Liver (tissue), 9 donors: ENCODE measurements around the gene TFF3. TPM values are rescaled to one million over a fixed set of nuclear protein-coding genes. Genes with fewer than 3 reads are reported as not detected.

Experiments used
- DNase-seq: peaks from one replicate; pipeline ENCODE4 v3.0.0-alpha.2; 2017; ENCODE audit warnings: low spot score
- H3K27ac ChIP-seq, 2 donors: one replicate each; pipeline ENCODE4 v1.7.0; 2013; ENCODE audit warnings: inconsistent platforms in 2 of 2, low read length in 2 of 2, control low read depth in 1 of 2, low read depth in 1 of 2, mild to moderate bottlenecking in 1 of 2
- H3K27me3 ChIP-seq, 4 donors: one replicate each; pipeline versions ENCODE4 v1.6.1 to v1.7.0; 2013; ENCODE audit warnings: low read length in 3 of 4, inconsistent platforms in 1 of 4, mild to moderate bottlenecking in 1 of 4, moderate library complexity in 1 of 4; ENCODE audit not compliant: control insufficient read depth in 4 of 4, insufficient read depth in 4 of 4
- H3K36me3 ChIP-seq, 4 donors: one replicate each; pipeline versions ENCODE4 v1.6.1 to v1.7.0; 2013; ENCODE audit warnings: low read length in 3 of 4, mild to moderate bottlenecking in 3 of 4, low read depth in 1 of 4, moderate library complexity in 1 of 4; ENCODE audit not compliant: control insufficient read depth in 4 of 4, insufficient read depth in 3 of 4
- H3K4me1 ChIP-seq, 4 donors: one replicate each; pipeline versions ENCODE4 v1.6.1 to v1.7.0; 2013; ENCODE audit warnings: low read length in 3 of 4, mild to moderate bottlenecking in 3 of 4, moderate library complexity in 1 of 4; ENCODE audit not compliant: control insufficient read depth in 4 of 4, insufficient read depth in 4 of 4
- H3K4me3 ChIP-seq, 3 donors: one replicate each; pipeline versions ENCODE4 v1.6.1 to v1.7.0; 2013; ENCODE audit warnings: low read length in 3 of 3, control low read depth in 1 of 3, low read depth in 1 of 3, mild to moderate bottlenecking in 1 of 3
- H3K9ac ChIP-seq, 2 donors: one replicate each; pipeline ENCODE4 v1.7.0; 2013; ENCODE audit warnings: low read length in 2 of 2, mild to moderate bottlenecking in 2 of 2, moderate library complexity in 2 of 2, control low read depth in 1 of 2, low read depth in 1 of 2
- H3K9me3 ChIP-seq, 4 donors: one replicate each; pipeline versions ENCODE4 v1.6.1 to v1.7.0; 2013; ENCODE audit warnings: low read length in 3 of 4; ENCODE audit not compliant: control insufficient read depth in 4 of 4
- EGR1 ChIP-seq, 2 donors: IDR thresholded peaks; 2 replicates each; pipeline ENCODE4 v1.6.1; 2016 to 2018; ENCODE audit warnings: antibody characterized with exemption in 2 of 2, low read depth in 2 of 2
- FOXA1 ChIP-seq: IDR thresholded peaks from 2 replicates; pipeline ENCODE4 v1.6.1; 2016; ENCODE audit warnings: antibody characterized with exemption
- HNF4A ChIP-seq, 2 donors: conservative IDR thresholded peaks; 2 replicates each; pipeline ENCODE4 v1.6.1; 2016; ENCODE audit warnings: antibody characterized with exemption in 2 of 2, mild to moderate bottlenecking in 2 of 2
- HNF4G ChIP-seq: IDR thresholded peaks from 2 replicates; pipeline ENCODE4 v1.6.1; 2016; ENCODE audit warnings: antibody characterized with exemption
- NR2F2 ChIP-seq: IDR thresholded peaks from 2 replicates; pipeline ENCODE4 v1.6.1; 2016; ENCODE audit warnings: antibody characterized with exemption
- RAD21 ChIP-seq, 2 donors: IDR thresholded peaks; 2 replicates each; pipeline ENCODE4 v1.6.1; 2016; ENCODE audit warnings: antibody characterized with exemption in 2 of 2, mild to moderate bottlenecking in 2 of 2
- RXRA ChIP-seq, 2 donors: IDR thresholded peaks; 2 replicates each; pipeline ENCODE4 v1.6.1; 2017 to 2018; ENCODE audit warnings: antibody characterized with exemption in 2 of 2, mild to moderate bottlenecking in 1 of 2
- TAF1 ChIP-seq: conservative IDR thresholded peaks from 2 replicates; pipeline ENCODE4 v1.6.1; 2016; ENCODE audit warnings: antibody characterized with exemption, mild to moderate bottlenecking
- YY1 ChIP-seq: IDR thresholded peaks from 2 replicates; pipeline ENCODE4 v1.6.1; 2016; ENCODE audit warnings: antibody characterized with exemption, mild to moderate bottlenecking
- WGBS: extraction: QIAGEN DNeasy Blood & Tissue Kit; methylation state at CpG from one replicate; pipeline ENCODE4 v1.1.7; 2013; 5-methylcytosine and 5-hydroxymethylcytosine counted together
- polyA plus RNA-seq, 2 donors: library from polyadenylated mRNA; stranded (reverse) in 1 of 2; unstranded in 1 of 2; fragments of 200-250 nt in 1 of 2; fragments of >200 nt in 1 of 2; fragmentation: Nextera tagmentation in 1 of 2; extraction: Ambion mirVana in 1 of 2; gene quantifications; one replicate each; pipeline versions ENCODE4 v1.2.1 to v1.2.3, GENCODE V29; 2013 to 2015
- total RNA-seq, 2 donors: library from RNA; depleted of rRNA; stranded (reverse); fragments of >200 nt; gene quantifications; one replicate each; pipeline ENCODE4 v1.2.3, GENCODE V29; 2014
- TF ChIP-seq, protein P1 (sequence below): IDR thresholded peaks from 2 replicates; pipeline ENCODE4 v1.6.1; 2016; ENCODE audit warnings: antibody characterized with exemption
- TF ChIP-seq, protein P2 (sequence below): fragments of 150-350 bp; IDR thresholded peaks from 2 replicates; pipeline ENCODE4 v1.5.1; 2017; ENCODE audit warnings: improper control_type of control experiment, low read depth, low read length; ENCODE audit not compliant: missing input control
- TF ChIP-seq, protein P3 (sequence below): IDR thresholded peaks from 2 replicates; pipeline ENCODE4 v1.6.1; 2016; ENCODE audit warnings: antibody characterized with exemption
- TF ChIP-seq, protein P4 (sequence below): IDR thresholded peaks from 2 replicates; pipeline ENCODE4 v1.6.1; 2016; ENCODE audit warnings: antibody characterized with exemption
- donor health status: healthy.
- donor health status: healthy.
- donor health status: healthy.
- donor health status: healthy.
- donor health status: healthy.

The TFF3 gene
- total and polyA plus RNA-seq, 4 donors, result 0.09 to 4.1 (median 1.5) TPM

DNA sequence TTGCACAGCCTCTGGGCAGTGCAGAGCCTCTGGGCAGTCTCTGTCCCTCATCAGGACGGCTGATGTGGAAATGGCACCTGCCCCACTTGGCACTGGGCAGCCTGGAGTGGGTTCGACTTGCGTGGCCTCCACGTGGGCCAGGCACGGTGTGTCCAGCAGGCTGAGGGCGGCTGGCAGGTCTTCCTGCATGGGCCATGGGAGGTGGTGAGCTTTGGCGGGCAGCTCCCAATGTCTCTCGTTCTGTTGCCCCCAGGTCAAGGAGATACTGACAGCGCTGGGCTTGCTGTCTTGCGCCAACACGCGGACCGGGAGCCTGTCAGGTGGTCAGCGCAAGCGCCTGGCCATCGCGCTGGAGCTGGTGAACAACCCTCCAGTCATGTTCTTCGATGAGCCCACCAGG is 33.2 kb downstream of the TFF3 start:
- 95% methylated on average over 18 of the region's 18 CpGs for WGBS
- Histone ChIP-seq H3K9me3 (no peaks in the 10 kb centered on the region), H3K27me3 (no peaks in the 10 kb centered on the region), H3K9ac (no peak overlapping the region), H3K27ac (no peak overlapping the region), H3K36me3 (no peaks in the 10 kb centered on the region), H3K4me1 (peaks cover 1 to 11% (median 6%) of the 10 kb centered on the region in 4 donors), H3K4me3 (no peak overlapping the region)
- TF ChIP-seq RAD21 (IDR thresholded peaks at IDR 0.05) (no peak), YY1 (no peak), RXRA (IDR thresholded peaks at IDR 0.05) (no peak), HNF4G (no peak), HNF4A (conservative IDR thresholded peaks at IDR 0.05) (no peak), FOXA1 (no peak), EGR1 (IDR thresholded peaks at IDR 0.05; ENCODE audit: low read depth in 2 of 2) (no peak), NR2F2 (no peak)
- TF ChIP-seq, protein P1, sequence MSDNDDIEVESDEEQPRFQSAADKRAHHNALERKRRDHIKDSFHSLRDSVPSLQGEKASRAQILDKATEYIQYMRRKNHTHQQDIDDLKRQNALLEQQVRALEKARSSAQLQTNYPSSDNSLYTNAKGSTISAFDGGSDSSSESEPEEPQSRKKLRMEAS, result no peak
- TF ChIP-seq, protein P2, sequence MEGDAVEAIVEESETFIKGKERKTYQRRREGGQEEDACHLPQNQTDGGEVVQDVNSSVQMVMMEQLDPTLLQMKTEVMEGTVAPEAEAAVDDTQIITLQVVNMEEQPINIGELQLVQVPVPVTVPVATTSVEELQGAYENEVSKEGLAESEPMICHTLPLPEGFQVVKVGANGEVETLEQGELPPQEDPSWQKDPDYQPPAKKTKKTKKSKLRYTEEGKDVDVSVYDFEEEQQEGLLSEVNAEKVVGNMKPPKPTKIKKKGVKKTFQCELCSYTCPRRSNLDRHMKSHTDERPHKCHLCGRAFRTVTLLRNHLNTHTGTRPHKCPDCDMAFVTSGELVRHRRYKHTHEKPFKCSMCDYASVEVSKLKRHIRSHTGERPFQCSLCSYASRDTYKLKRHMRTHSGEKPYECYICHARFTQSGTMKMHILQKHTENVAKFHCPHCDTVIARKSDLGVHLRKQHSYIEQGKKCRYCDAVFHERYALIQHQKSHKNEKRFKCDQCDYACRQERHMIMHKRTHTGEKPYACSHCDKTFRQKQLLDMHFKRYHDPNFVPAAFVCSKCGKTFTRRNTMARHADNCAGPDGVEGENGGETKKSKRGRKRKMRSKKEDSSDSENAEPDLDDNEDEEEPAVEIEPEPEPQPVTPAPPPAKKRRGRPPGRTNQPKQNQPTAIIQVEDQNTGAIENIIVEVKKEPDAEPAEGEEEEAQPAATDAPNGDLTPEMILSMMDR, result no peak
- TF ChIP-seq, protein P3, sequence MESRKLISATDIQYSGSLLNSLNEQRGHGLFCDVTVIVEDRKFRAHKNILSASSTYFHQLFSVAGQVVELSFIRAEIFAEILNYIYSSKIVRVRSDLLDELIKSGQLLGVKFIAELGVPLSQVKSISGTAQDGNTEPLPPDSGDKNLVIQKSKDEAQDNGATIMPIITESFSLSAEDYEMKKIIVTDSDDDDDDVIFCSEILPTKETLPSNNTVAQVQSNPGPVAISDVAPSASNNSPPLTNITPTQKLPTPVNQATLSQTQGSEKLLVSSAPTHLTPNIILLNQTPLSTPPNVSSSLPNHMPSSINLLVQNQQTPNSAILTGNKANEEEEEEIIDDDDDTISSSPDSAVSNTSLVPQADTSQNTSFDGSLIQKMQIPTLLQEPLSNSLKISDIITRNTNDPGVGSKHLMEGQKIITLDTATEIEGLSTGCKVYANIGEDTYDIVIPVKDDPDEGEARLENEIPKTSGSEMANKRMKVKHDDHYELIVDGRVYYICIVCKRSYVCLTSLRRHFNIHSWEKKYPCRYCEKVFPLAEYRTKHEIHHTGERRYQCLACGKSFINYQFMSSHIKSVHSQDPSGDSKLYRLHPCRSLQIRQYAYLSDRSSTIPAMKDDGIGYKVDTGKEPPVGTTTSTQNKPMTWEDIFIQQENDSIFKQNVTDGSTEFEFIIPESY, result no peak
- TF ChIP-seq, protein P4, sequence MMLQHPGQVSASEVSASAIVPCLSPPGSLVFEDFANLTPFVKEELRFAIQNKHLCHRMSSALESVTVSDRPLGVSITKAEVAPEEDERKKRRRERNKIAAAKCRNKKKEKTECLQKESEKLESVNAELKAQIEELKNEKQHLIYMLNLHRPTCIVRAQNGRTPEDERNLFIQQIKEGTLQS, result no peak
- no peak for DNase-seq

DNA sequence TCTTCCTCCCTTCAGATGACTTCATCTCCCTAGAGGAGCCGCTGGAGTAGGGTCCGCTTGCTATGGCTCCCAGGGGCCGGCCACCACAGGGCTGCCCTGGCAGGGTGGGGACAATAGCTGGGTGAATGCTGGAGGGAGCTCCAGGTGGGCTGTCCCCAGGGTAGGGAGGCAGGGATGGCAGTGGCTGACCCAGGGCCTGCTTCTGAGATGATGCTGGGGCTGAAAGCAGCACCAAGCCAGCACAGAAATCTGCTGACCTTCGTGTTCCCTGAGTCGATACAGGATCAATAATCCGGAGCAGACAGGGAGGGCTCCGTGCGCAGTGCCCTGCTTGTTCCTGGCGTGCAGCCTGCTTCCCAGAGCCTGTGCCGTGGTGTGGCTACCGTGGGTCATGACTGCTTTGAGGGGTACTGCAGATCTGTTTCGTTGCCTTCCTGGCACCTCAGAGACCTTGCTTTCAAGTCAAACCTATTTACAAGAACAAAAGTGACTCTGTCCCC is 34.0 kb downstream of the TFF3 start:
- H3K36me3 ChIP-seq, result no peaks in the 10 kb centered on the region
- no peaks in the 10 kb centered on the region for H3K9me3 ChIP-seq
- no peak overlapping the region for H3K4me3 ChIP-seq
- no peaks in the 10 kb centered on the region for H3K27me3 ChIP-seq
- H3K4me1 ChIP-seq, result peaks cover 1 to 11% (median 6%) of the 10 kb centered on the region in 4 donors
- H3K27ac ChIP-seq, result no peak overlapping the region
- no peak overlapping the region for H3K9ac ChIP-seq
- WGBS, result 54% methylated on average over 12 of the region's 12 CpGs
- no peak for DNase-seq
- TF ChIP-seq, protein P3, result no peak
- TF ChIP-seq TAF1, result no peak
